Fibroblast of lung (primary cell): Measurements from ENCODE around the gene TGFB1I1. TPM values are rescaled to one million over a fixed set of nuclear protein-coding genes. Genes with fewer than 3 reads are reported as not detected.

Experiments used
- DNase-seq, 2 donors: peaks; one replicate each; pipeline versions ENCODE4 v3.0.0 to v3.0.0-alpha.2; 2010; ENCODE audit warnings: low read depth in 2 of 2
- H2AFZ ChIP-seq: 2 replicates; pipeline ENCODE4 v1.5.1; 2012; ENCODE audit warnings: low read length, control low read depth, inconsistent platforms
- H3K27ac ChIP-seq: 2 replicates; pipeline ENCODE4 v1.5.1; 2011; ENCODE audit warnings: low read length, control low read depth; ENCODE audit not compliant: insufficient read depth
- H3K27me3 ChIP-seq: 2 replicates; pipeline ENCODE4 v1.5.1; 2011; ENCODE audit warnings: mild to moderate bottlenecking, low read length; ENCODE audit not compliant: control insufficient read depth, insufficient read depth
- H3K36me3 ChIP-seq: 2 replicates; pipeline ENCODE4 v1.5.1; 2011; ENCODE audit warnings: low read length; ENCODE audit not compliant: control insufficient read depth, insufficient read depth
- H3K4me1 ChIP-seq: 2 replicates; pipeline ENCODE4 v1.5.1; 2011; ENCODE audit warnings: low read length; ENCODE audit not compliant: control insufficient read depth, insufficient read depth; ENCODE audit errors: extremely low read depth
- H3K4me2 ChIP-seq: 2 replicates; pipeline ENCODE4 v1.5.1; 2011; ENCODE audit warnings: low read length, control low read depth; ENCODE audit not compliant: insufficient read depth; ENCODE audit errors: extremely low read depth
- H3K4me3 ChIP-seq, 4 experiments: fragments of 200-600 bp in 1 of 4; sonication (generic) in 1 of 4; replicated peaks in 1 of 4; 2 replicates each; pipeline ENCODE4 v1.5.1; 2011 to 2016; ENCODE audit warnings: low read length in 4 of 4, low read depth in 3 of 4, mild to moderate bottlenecking in 3 of 4, control low read depth in 2 of 4, inconsistent platforms in 1 of 4, mixed read lengths in 1 of 4; ENCODE audit not compliant: insufficient read depth in 1 of 4; ENCODE audit errors: control extremely low read depth in 1 of 4
- H3K79me2 ChIP-seq: 2 replicates; pipeline ENCODE4 v1.5.1; 2012; ENCODE audit warnings: mild to moderate bottlenecking, low read length, inconsistent platforms; ENCODE audit not compliant: control insufficient read depth, insufficient read depth
- H3K9ac ChIP-seq: 2 replicates; pipeline ENCODE4 v1.5.1; 2011; ENCODE audit warnings: mild to moderate bottlenecking, low read length, control low read depth; ENCODE audit not compliant: insufficient read depth
- H3K9me3 ChIP-seq: 2 replicates; pipeline ENCODE4 v1.5.1; 2012; ENCODE audit warnings: low read depth, low read length; ENCODE audit not compliant: control insufficient read depth, insufficient read depth
- H4K20me1 ChIP-seq: 2 replicates; pipeline ENCODE4 v1.5.1; 2011; ENCODE audit warnings: low read length; ENCODE audit not compliant: control insufficient read depth, insufficient read depth; ENCODE audit errors: extremely low read depth
- EZH2 ChIP-seq: IDR thresholded peaks from 2 replicates; pipeline ENCODE4 v1.5.1; 2012; ENCODE audit warnings: low read length, control low read depth, mild to moderate bottlenecking; ENCODE audit errors: missing control alignments
- polyA plus RNA-seq, 2 donors: library from polyadenylated mRNA; depleted of rRNA in 1 of 2; stranded (reverse) in 1 of 2; unstranded in 1 of 2; fragments of >200 nt; gene quantifications; 2 replicates each; pipeline ENCODE4 v1.2.1, GENCODE V29; 2011 to 2012; ENCODE audit warnings: missing spikeins in 1 of 2
- total RNA-seq: library from RNA; depleted of rRNA; stranded (reverse); fragments of >200 nt; gene quantifications from 2 replicates; pipeline ENCODE4 v1.2.1, GENCODE V29; 2014
- TF ChIP-seq, protein P1 (sequence below), 2 donors: IDR thresholded peaks in 1 of 2; conservative IDR thresholded peaks in 1 of 2; 1 replicate in 1 of 2; 2 replicates in 1 of 2; pipeline ENCODE4 v1.5.1; 2011 to 2012; ENCODE audit warnings: low read length in 2 of 2, control low read depth in 1 of 2, inconsistent platforms in 1 of 2, low read depth in 1 of 2, mild to moderate bottlenecking in 1 of 2

The TGFB1I1 gene
- total and polyA plus RNA-seq, 2 donors (not counting 1 experiment from before 2014, with no cell fraction given), result 46.9 to 94.3 TPM

GRCh38 chr16:31451201-31451600 is 20.8 kb upstream of the TGFB1I1 start:
- DNase-seq, result no peak
- Histone ChIP-seq H4K20me1 (no peaks in the 10 kb centered on the region), H3K4me1 (peaks cover 20% of the 10 kb centered on the region), H2AFZ (no peak overlapping the region), H3K4me2 (no peak overlapping the region), H3K9ac (no peak overlapping the region), H3K27me3 (no peaks in the 10 kb centered on the region), H3K36me3 (no peaks in the 10 kb centered on the region), H3K27ac (no peak overlapping the region), H3K9me3 (no peaks in the 10 kb centered on the region), H3K4me3 (no peak overlapping the region), H3K79me2 (peaks cover 16% of the 10 kb centered on the region)
- TF ChIP-seq, protein P1, sequence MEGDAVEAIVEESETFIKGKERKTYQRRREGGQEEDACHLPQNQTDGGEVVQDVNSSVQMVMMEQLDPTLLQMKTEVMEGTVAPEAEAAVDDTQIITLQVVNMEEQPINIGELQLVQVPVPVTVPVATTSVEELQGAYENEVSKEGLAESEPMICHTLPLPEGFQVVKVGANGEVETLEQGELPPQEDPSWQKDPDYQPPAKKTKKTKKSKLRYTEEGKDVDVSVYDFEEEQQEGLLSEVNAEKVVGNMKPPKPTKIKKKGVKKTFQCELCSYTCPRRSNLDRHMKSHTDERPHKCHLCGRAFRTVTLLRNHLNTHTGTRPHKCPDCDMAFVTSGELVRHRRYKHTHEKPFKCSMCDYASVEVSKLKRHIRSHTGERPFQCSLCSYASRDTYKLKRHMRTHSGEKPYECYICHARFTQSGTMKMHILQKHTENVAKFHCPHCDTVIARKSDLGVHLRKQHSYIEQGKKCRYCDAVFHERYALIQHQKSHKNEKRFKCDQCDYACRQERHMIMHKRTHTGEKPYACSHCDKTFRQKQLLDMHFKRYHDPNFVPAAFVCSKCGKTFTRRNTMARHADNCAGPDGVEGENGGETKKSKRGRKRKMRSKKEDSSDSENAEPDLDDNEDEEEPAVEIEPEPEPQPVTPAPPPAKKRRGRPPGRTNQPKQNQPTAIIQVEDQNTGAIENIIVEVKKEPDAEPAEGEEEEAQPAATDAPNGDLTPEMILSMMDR (conservative IDR thresholded peaks at IDR 0.05 in 1 of 2, IDR thresholded peaks at IDR 0.05 in 1 of 2; ENCODE audit: low read depth in 1 of 2, low read length in 2 of 2), result no peak
- TF ChIP-seq EZH2, result no peak

DNA sequence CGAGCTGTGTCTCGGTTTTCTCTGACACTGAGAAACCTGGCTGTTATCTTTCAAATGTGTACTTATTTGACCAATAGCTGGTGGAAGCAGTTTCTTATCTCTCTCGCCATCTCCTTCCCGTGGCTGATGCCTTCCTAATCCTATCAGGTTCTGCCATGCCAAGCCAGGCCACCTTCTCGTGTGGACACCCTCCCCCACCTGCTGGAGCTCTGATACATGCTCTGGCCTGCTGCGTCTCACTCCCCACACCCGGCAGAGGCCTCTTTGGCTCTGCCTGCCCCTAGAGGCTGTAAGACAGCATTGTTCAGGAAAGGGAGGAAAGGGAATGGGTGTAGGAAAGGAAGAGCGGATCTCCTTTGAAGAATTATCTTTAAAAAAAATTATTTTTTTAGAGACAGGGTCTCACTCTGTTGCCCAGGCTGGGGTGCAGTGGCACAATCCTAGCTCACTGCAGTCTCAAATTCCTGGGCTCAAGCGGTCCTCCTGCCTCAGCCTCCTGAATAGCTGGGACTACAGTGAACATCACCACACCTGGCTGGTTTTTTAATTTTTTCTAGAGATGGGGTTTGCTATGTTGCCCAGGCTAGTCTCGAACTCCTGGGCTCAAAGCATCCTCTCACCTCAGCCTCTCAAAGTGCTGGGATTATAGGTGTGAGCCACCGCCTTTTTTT is 20.1 kb upstream of the TGFB1I1 start:
- H3K4me2 ChIP-seq, result peak overlapping the region; percentile 42
- H3K4me1 ChIP-seq, result peaks cover 20% of the 10 kb centered on the region
- TF ChIP-seq, protein P1 (conservative IDR thresholded peaks at IDR 0.05 in 1 of 2, IDR thresholded peaks at IDR 0.05 in 1 of 2; ENCODE audit: low read depth in 1 of 2, low read length in 2 of 2), result peak; percentile 62 to 79
- no peak for TF ChIP-seq EZH2
- no peaks in the 10 kb centered on the region for H3K27me3 ChIP-seq
- no peak overlapping the region for H2AFZ ChIP-seq
- H3K9me3 ChIP-seq, result no peaks in the 10 kb centered on the region
- peak overlapping the region; percentile 91 for H3K27ac ChIP-seq
- no peak overlapping the region for H3K9ac ChIP-seq
- H3K79me2 ChIP-seq, result peaks cover 21% of the 10 kb centered on the region
- H3K4me3 ChIP-seq, result no peak overlapping the region
- peak; percentile 72 to 78 for DNase-seq
- no peaks in the 10 kb centered on the region for H4K20me1 ChIP-seq
- H3K36me3 ChIP-seq, result no peaks in the 10 kb centered on the region

DNA sequence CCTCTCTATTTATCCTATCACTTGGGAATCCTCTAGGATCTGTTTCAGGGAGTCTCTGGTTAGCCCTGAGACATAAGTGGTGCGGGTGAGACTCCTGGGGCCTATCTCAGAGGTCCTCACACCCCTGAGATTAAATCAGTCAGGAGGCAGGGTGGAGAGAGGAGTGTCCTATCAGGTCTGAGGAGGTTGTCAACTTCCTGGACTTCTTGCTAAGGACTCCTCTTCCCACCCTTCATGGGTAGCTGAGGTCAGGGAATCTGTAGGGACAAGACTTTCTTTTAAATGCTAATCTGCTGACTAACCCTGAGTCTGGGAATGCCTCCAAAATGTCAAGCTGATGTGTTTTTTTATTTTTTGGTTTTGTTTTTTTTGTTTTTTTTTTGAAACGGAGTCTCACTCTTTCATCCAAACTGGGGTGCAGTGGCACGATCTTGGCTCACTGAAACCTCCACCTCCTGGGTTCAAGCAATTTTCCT is 19.3 kb upstream of the TGFB1I1 start:
- Histone ChIP-seq H3K9ac (no peak overlapping the region), H3K4me1 (peaks cover 21% of the 10 kb centered on the region), H2AFZ (no peak overlapping the region), H3K9me3 (no peaks in the 10 kb centered on the region), H3K79me2 (peaks cover 29% of the 10 kb centered on the region), H4K20me1 (no peaks in the 10 kb centered on the region), H3K27ac (peak overlapping the region; percentile 91), H3K27me3 (no peaks in the 10 kb centered on the region), H3K4me2 (peak overlapping the region; percentile 58), H3K4me3 (no peak overlapping the region), H3K36me3 (peaks cover 1% of the 10 kb centered on the region)
- DNase-seq, result peak; percentile 93
- TF ChIP-seq EZH2, result no peak
- TF ChIP-seq, protein P1 (conservative IDR thresholded peaks at IDR 0.05 in 1 of 2, IDR thresholded peaks at IDR 0.05 in 1 of 2; ENCODE audit: low read depth in 1 of 2, low read length in 2 of 2), result no peak
